Gastroesophageal sphincter (tissue), 4 donors: ENCODE data around the gene SGCD. TPM values are rescaled to one million over a fixed set of nuclear protein-coding genes. Genes with fewer than 3 reads are reported as not detected.
A peak's percentile ranks its signal among the peaks of the same experiment; 100 is the strongest.

ENCODE experiments used
- ATAC-seq: fragments of 150-250 bp; one replicate; pipeline ENCODE4 v1.9.1; 2016; ENCODE audit warnings: mild to moderate bottlenecking, moderate library complexity
- H3K27ac ChIP-seq, 4 donors: fragments of 200-600 bp; sonication (generic) in 3 of 4; 1 replicate in 3 of 4; 2 replicates in 1 of 4; pipeline ENCODE4 v1.5.1; 2016 to 2019
- H3K27me3 ChIP-seq: fragments of 200-600 bp; sonication (generic); one replicate; pipeline ENCODE4 v1.5.1; 2019
- H3K36me3 ChIP-seq, 2 donors: fragments of 200-600 bp; sonication (generic); one replicate each; pipeline ENCODE4 v1.5.1; 2019; ENCODE audit warnings: control low read depth in 1 of 2
- H3K4me1 ChIP-seq, 3 donors: fragments of 200-600 bp; sonication (generic); 1 replicate in 2 of 3; 2 replicates in 1 of 3; pipeline ENCODE4 v1.5.1; 2016 to 2019; ENCODE audit warnings: control low read depth in 2 of 3
- H3K4me3 ChIP-seq, 2 donors: fragments of 200-600 bp; sonication (generic); one replicate each; pipeline ENCODE4 v1.5.1; 2019; ENCODE audit warnings: mild to moderate bottlenecking in 1 of 2, moderate library complexity in 1 of 2
- H3K9me3 ChIP-seq, 3 donors: fragments of 200-600 bp; sonication (generic); one replicate each; pipeline ENCODE4 v1.5.1; 2017 to 2019; ENCODE audit warnings: control low read depth in 2 of 3
- CTCF ChIP-seq, 4 experiments: fragments of 200-600 bp in 2 of 4; fragments of 450-650 bp in 2 of 4; sonication (generic) in 1 of 4; IDR thresholded peaks; one replicate each; pipeline ENCODE4 v1.5.1; 2017 to 2019; ENCODE audit warnings: antibody characterized with exemption in 4 of 4, mild to moderate bottlenecking in 2 of 4, moderate library complexity in 2 of 4
- EP300 ChIP-seq: sonication (generic); formaldehyde crosslinking; IDR thresholded peaks from one replicate; pipeline ENCODE4 v1.6.1; 2017; ENCODE audit warnings: antibody characterized with exemption, mild to moderate bottlenecking
- POLR2A ChIP-seq, 2 donors: fragments of 450-650 bp; IDR thresholded peaks; one replicate each; pipeline ENCODE4 v1.6.1; 2017; ENCODE audit warnings: antibody characterized with exemption in 2 of 2, mild to moderate bottlenecking in 2 of 2, moderate library complexity in 1 of 2
- POLR2AphosphoS5 ChIP-seq: sonication (generic); formaldehyde crosslinking; IDR thresholded peaks from one replicate; pipeline ENCODE4 v1.6.1; 2017; ENCODE audit warnings: antibody characterized with exemption
- WGBS, 2 donors: methylation state at CpG; one replicate each; pipeline ENCODE4 v1.1.5; 2018; ENCODE audit warnings: low coverage in 1 of 2; 5-methylcytosine and 5-hydroxymethylcytosine counted together
- total RNA-seq, 4 donors: library from RNA; depleted of rRNA; stranded (reverse); fragments of >200 nt; gene quantifications; one replicate each; pipeline ENCODE4 v1.1.0, GENCODE V29; 2016

The SGCD gene
- total RNA-seq, 4 donors from 2014 or later = 8.8 to 61.3 (median 33.7) TPM

GRCh38 chr5:156543348-156544145, 216.6 kb downstream of the SGCD start:
- H3K4me1 ChIP-seq = peaks cover 0 to 11% (median 0%) of the 10 kb centered on the region in 3 donors
- WGBS, 2 donors = 41 to 54% methylated on average over 3 to 5 of the region's 5 CpGs
- no peak for ATAC-seq
- H3K4me3 ChIP-seq = no peak overlapping the region
- no peak for TF ChIP-seq POLR2AphosphoS5
- TF ChIP-seq EP300 = no peak
- TF ChIP-seq POLR2A (IDR thresholded peaks at IDR 0.05) = no peak
- no peak for TF ChIP-seq CTCF (IDR thresholded peaks at IDR 0.05)
- H3K36me3 ChIP-seq = no peaks in the 10 kb centered on the region
- no peaks in the 10 kb centered on the region for H3K27me3 ChIP-seq
- H3K9me3 ChIP-seq = no peaks in the 10 kb centered on the region
- no peak overlapping the region for H3K27ac ChIP-seq

DNA sequence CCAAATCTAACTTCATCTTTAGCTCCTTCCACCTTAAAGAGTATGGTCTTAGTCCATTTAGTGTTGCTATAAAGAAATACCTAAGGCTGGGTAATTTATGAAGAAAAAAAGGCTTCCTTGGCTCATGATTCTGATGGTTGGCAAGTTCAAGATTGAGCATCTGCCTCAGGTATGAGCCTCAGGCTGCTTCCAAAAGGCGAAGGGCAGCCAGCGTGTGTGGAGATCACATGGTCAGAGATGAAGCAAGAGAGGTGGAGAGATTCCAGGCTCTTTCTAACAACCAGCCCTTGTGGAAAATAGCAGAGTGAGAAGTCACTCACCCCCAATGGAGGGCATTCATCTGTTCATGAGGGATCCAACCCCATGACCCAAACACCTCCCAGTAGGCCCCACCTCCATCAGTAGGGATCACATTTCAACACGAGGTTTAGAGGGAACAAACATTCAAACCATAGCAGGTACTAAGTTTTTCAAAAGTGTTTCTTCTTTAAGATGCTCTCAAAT, 225.9 kb downstream of the SGCD start:
- peaks cover 5 to 33% (median 11%) of the 10 kb centered on the region in 3 donors for H3K4me1 ChIP-seq
- no peaks in the 10 kb centered on the region for H3K27me3 ChIP-seq
- no peaks in the 10 kb centered on the region for H3K9me3 ChIP-seq
- peaks cover 0 to 5% of the 10 kb centered on the region in 2 donors for H3K36me3 ChIP-seq
- 75 to 83% methylated on average over 3 of the region's 3 CpGs for WGBS, 2 donors
- TF ChIP-seq EP300 = no peak
- no peak for TF ChIP-seq CTCF (IDR thresholded peaks at IDR 0.05)
- no peak for TF ChIP-seq POLR2AphosphoS5
- TF ChIP-seq POLR2A (IDR thresholded peaks at IDR 0.05) = no peak
- no peak overlapping the region for H3K27ac ChIP-seq
- peak; percentile 64 for ATAC-seq
- H3K4me3 ChIP-seq = no peak overlapping the region

DNA sequence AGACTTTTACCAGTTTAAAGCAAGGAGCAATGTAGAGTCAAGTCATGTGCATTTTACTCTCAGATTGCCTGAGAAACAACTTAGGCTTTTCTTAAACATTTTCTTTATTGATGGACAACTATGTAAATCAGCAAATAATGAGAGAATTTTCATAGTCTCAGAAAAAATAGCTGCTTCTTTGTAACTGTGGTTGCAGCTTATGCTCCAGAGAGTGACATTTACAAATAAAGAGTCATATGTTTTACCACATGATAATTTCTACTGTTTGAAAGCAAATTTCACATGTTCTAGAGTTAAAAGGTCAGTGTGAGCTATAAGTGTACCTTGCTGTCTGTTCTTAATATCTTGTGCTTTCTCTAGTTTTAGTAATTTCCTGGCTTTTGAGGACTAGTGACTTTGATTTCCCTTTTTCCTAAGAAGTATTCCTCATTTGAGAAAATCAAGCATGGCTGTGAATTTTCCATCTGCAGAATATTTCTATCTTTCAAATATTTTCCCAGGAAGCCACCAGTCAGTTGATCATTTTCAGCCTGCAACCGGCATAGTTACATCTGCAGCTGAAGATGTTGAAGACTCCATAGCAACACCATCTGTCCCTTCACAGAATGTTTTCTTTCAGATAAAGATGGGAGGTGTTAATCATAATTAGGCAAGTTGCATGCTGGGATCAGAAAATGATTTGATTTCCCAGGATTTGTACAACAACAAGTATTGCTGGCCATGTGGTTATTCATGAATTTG, 229.9 kb downstream of the SGCD start:
- H3K9me3 ChIP-seq = no peaks in the 10 kb centered on the region
- 0 to 33% methylated on average over 1 of the region's 1 CpG for WGBS, 2 donors
- peak overlapping the region; percentile 0 to 34 (median 6) for H3K27ac ChIP-seq
- no peak for ATAC-seq
- peaks cover 0 to 5% of the 10 kb centered on the region in 2 donors for H3K36me3 ChIP-seq
- no peak overlapping the region for H3K4me3 ChIP-seq
- H3K27me3 ChIP-seq = no peaks in the 10 kb centered on the region
- TF ChIP-seq CTCF (IDR thresholded peaks at IDR 0.05) = no peak
- TF ChIP-seq POLR2AphosphoS5 = no peak
- no peak for TF ChIP-seq EP300
- no peak for TF ChIP-seq POLR2A (IDR thresholded peaks at IDR 0.05)
- peaks cover 0 to 28% (median 6%) of the 10 kb centered on the region in 3 donors for H3K4me1 ChIP-seq

DNA sequence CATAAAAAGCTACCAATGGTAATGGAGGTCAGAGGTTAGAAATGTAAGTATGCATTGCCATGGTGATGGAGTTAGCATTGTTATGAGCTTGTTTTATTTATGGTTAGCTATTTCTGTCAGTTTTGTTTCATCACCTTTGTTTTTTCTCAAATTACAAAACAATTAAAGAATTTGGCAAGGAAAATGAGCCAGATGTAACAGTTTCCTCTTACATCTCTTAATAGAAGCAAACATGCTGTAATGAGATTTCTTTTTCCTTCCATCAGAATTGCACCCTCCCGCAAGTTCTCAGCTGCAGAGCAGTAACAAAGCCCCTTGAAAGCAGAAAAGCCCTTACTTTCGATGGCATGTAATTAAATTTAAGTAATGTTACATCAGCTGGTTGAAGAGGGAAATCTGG, 233.0 kb downstream of the SGCD start:
- WGBS, 2 donors = 60% methylated on average over 2 of the region's 2 CpGs; no CpG with 5 or more reads in 1 of the 2 donors
- Histone ChIP-seq H3K9me3 (no peaks in the 10 kb centered on the region), H3K4me3 (no peak overlapping the region), H3K36me3 (no peaks in the 10 kb centered on the region), H3K4me1 (peaks cover 0 to 28% (median 6%) of the 10 kb centered on the region in 3 donors), H3K27ac (no peak overlapping the region), H3K27me3 (no peaks in the 10 kb centered on the region)
- TF ChIP-seq POLR2A (IDR thresholded peaks at IDR 0.05) (no peak), EP300 (no peak), CTCF (IDR thresholded peaks at IDR 0.05) (no peak), POLR2AphosphoS5 (no peak)
- ATAC-seq = no peak
